ENCODE results near the gene OR5B12.

- TF ChIP-seq POLR2A (IDR thresholded peaks at IDR 0.05; ENCODE audit: low read depth, low read length) = no peak
- no peak for TF ChIP-seq POLR2AphosphoS5 (IDR thresholded peaks at IDR 0.05; ENCODE audit: low read depth, low read length)
- TF ChIP-seq TAF1 (IDR thresholded peaks at IDR 0.05; ENCODE audit: borderline replicate concordance, low read depth, low read length) = no peak
These were observed 8.3 kb downstream of the OR5B12 start for GRCh38 chr11:58433638-58434203.
